ENCODE measurements around the gene GGNBP2. TPM values are rescaled to one million over a fixed set of nuclear protein-coding genes. Genes with fewer than 3 reads are reported as not detected.
"Not testable (repeated sequence)": the region's sequence is repeated elsewhere in the genome, so short reads cannot be mapped to it uniquely, and the experiment has no call there.

The GGNBP2 gene
- total RNA-seq, 4 donors from 2014 or later = 28.8 to 56.6 (median 39.5) TPM

DNA sequence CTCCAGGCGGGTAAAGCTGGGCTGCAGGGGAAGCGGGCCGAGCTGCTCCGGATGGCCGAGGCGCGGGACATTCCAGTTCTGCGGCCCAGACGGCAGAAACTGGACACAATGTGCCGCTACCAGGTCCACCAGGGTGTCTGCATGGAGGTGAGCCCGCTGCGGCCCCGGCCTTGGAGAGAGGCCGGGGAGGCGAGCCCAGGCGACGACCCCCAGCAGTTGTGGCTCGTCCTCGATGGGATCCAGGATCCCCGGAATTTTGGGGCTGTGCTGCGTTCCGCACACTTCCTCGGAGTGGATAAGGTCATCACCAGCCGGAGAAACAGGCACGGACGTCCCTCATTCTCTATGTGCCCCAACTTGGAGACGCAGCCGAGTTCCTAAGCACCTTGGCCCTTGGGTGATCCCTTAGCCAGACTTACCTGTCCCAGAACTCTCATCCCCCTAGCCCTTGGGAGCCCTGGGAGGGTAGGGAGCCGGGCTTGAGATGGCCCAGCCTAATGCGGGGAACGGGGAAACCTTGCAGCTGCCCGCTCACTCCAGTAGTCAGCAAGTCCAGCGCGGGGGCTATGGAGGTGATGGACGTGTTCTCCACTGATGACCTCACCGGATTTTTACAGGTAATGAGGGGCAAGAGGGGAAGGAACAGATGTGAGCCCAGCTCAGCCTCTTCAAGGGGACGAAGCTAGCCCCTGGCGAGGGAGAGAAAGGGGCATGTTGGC lies 57.5 kb downstream of the GGNBP2 start:
- no peak for ATAC-seq
- H3K36me3 ChIP-seq = no peaks in the 10 kb centered on the region
- DNase-seq = no peak
- no peaks in the 10 kb centered on the region for H3K27me3 ChIP-seq
- peak overlapping the region; percentile 82 to 100 (median 88) for H3K4me3 ChIP-seq
- TF ChIP-seq POLR2A (IDR thresholded peaks at IDR 0.05) = no peak
- H3K27ac ChIP-seq = peak overlapping the region; percentile 76 to 95 (median 90)
- intact Hi-C loops (cut with DNase I; ENCODE audit: low total_unique reads) = loop anchor here (2.0 to 10.0 kb wide), 4 partner anchors 103 to 445 kb away; partner anchors contain the start of genes AATF and ZNHIT3
- H3K9me3 ChIP-seq = no peaks in the 10 kb centered on the region
- peaks cover 12 to 23% of the 10 kb centered on the region in 2 donors for H3K4me1 ChIP-seq
- in situ Hi-C loops (cut with MboI; ENCODE audit: low sequenced_read_pairs in 4 of 4) = loop anchor here in 1 of 4 donors (25.0 kb wide), 1 partner anchor 360 kb away; no protein-coding TSS in a partner anchor

DNA sequence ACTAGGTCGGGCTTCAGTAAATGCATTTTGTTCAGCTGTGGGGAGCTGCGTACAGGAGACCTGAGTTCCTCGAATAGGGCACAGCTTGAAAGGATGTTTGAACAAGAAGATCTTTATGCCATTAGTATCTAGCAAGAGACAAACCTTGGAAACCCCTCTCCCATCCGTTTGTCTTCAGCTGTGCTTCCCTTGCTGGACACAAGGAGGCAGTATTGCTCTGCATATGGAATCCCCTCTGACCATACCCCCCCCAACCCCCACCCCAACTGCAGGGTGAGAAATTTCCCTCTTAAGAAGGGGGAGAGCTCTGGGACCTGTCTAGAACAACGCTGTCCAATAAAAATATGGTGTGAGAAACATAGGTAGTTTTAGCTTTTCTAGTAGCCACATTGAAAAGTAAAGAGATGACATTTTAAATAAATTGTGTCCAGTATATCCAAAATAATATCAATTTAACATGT lies 58.2 kb downstream of the GGNBP2 start:
- Histone ChIP-seq H3K27ac (peak overlapping the region in 1 of 4 donors; percentile 91), H3K9me3 (no peaks in the 10 kb centered on the region), H3K4me3 (peak overlapping the region; percentile 82 to 100 (median 88)), H3K27me3 (no peaks in the 10 kb centered on the region), H3K4me1 (peaks cover 12 to 23% of the 10 kb centered on the region in 2 donors), H3K36me3 (peaks cover 0 to 3% of the 10 kb centered on the region in 2 donors)
- TF ChIP-seq, protein P1, sequence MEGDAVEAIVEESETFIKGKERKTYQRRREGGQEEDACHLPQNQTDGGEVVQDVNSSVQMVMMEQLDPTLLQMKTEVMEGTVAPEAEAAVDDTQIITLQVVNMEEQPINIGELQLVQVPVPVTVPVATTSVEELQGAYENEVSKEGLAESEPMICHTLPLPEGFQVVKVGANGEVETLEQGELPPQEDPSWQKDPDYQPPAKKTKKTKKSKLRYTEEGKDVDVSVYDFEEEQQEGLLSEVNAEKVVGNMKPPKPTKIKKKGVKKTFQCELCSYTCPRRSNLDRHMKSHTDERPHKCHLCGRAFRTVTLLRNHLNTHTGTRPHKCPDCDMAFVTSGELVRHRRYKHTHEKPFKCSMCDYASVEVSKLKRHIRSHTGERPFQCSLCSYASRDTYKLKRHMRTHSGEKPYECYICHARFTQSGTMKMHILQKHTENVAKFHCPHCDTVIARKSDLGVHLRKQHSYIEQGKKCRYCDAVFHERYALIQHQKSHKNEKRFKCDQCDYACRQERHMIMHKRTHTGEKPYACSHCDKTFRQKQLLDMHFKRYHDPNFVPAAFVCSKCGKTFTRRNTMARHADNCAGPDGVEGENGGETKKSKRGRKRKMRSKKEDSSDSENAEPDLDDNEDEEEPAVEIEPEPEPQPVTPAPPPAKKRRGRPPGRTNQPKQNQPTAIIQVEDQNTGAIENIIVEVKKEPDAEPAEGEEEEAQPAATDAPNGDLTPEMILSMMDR (IDR thresholded peaks at IDR 0.05 in 4 of 5, conservative IDR thresholded peaks at IDR 0.05 in 1 of 5) = peak; percentile 39 to 85 (median 62)
- TF ChIP-seq POLR2A (IDR thresholded peaks at IDR 0.05) = no peak
- intact Hi-C loops (cut with DNase I; ENCODE audit: low total_unique reads) = loop anchor here (2.0 to 10.0 kb wide), 4 partner anchors 102 to 444 kb away; partner anchors contain the start of genes AATF and ZNHIT3
- ATAC-seq (peak in 1 of 2 donors; percentile 15), DNase-seq (peak in 1 of 2 donors; percentile 49)
- in situ Hi-C loops (cut with MboI; ENCODE audit: low sequenced_read_pairs in 4 of 4) = loop anchor here in 1 of 4 donors (25.0 kb wide), 1 partner anchor 359 kb away; no protein-coding TSS in a partner anchor

DNA sequence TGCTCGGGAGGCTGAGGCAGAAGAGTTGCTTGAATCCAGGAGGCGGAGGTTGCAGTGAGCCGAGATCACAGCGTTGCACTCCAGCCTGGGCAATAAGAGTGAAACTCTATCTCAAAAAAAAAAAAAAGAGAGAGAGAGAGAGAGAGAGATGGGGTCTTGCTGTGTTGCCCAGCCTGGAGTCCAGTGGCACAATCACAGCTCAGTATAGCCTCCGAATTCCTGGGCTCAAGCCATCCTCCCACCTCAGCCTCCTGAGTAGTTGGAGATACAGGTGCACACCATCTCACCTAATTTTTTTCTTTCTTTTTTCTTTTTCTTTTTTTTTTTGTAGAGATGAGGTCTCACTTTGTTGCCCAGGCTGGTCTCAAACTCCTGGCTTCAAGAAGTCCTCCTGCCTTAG lies 60.3 kb downstream of the GGNBP2 start:
- ATAC-seq, H3K27ac ChIP-seq, H3K36me3 ChIP-seq, H3K27me3 ChIP-seq, DNase-seq, H3K4me3 ChIP-seq, H3K9me3 ChIP-seq: not testable (repeated sequence)
- peaks cover 12 to 32% of the 10 kb centered on the region in 2 donors for H3K4me1 ChIP-seq
- intact Hi-C loops (cut with DNase I; ENCODE audit: low total_unique reads) (loop anchor here (10.0 kb wide), 1 partner anchor 100 kb away; no protein-coding TSS in a partner anchor), in situ Hi-C loops (cut with MboI; ENCODE audit: low sequenced_read_pairs in 4 of 4) (loop anchor here in 1 of 4 donors (25.0 kb wide), 1 partner anchor 357 kb away; no protein-coding TSS in a partner anchor)

DNA sequence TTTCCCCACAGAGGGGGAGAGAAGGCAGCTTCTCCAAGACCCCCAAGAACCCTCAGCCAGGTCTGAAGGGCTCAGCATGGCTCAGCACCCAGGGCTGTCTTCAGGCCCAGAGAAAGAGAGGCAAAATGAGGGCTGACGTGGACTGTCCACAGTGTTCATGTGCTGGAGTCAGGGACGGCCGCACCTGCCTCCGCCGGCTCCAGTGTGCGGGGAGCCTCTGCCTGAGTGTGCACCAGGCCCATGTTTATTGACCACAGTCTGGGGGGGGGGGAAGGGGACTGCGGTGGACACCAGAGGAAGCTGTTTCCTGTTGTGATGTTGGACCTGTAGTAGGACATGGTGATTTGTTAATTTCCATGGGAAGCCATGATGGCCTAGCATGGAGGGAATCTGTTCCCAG lies 63.6 kb downstream of the GGNBP2 start:
- Histone ChIP-seq H3K27me3 (no peaks in the 10 kb centered on the region), H3K36me3 (peaks cover 0 to 8% of the 10 kb centered on the region in 2 donors), H3K9me3 (no peaks in the 10 kb centered on the region), H3K4me3 (no peak overlapping the region), H3K4me1 (peaks cover 0 to 11% of the 10 kb centered on the region in 2 donors), H3K27ac (no peak overlapping the region)
- DNase-seq (no peak), ATAC-seq (no peak)
- in situ Hi-C loops (cut with MboI; ENCODE audit: low sequenced_read_pairs in 4 of 4) (loop anchor here in 1 of 4 donors (25.0 kb wide), 1 partner anchor 354 kb away; no protein-coding TSS in a partner anchor), intact Hi-C loops (cut with DNase I; ENCODE audit: low total_unique reads) (loop anchor here (10.0 kb wide), 1 partner anchor 97 kb away; no protein-coding TSS in a partner anchor)
- TF ChIP-seq, protein P1 (IDR thresholded peaks at IDR 0.05 in 4 of 5, conservative IDR thresholded peaks at IDR 0.05 in 1 of 5) = no peak
- TF ChIP-seq POLR2A (IDR thresholded peaks at IDR 0.05) = no peak

DNA sequence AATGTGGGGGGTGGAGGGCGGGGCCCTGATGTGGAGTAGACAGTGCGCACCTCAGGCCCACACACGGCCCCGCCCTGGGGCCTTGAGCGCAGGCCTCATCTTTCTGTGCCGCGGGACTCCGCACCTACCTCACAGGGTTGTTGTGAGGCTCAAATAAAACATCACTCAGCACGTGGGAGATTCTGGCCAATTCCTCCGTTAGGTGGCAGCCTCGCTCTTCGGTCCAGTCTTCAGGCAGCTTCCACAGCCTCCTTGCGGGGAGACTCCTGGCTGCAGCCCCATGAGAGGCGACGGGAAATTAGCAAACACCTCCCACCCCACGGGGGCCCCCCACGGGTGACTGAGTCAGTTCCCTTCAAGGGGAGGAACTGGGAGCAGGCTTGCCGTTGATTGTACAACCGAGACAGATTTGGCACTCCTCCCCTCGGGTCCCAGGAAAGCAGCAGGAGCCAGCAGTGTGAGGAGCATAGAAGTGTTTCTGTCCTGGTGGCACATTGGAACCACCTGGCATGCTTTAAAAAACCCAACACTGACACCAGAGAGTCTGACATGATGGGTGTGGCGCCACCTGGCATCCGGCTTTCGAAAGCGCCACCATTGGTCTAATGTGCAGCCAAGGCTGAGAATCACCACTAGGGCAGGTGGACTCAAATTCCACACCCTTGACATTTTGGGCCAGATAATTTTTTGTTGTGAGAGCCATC lies 64.2 kb downstream of the GGNBP2 start:
- peak in 1 of 2 donors; percentile 45 for DNase-seq

More for the DNA sequence above, 64.2 kb downstream of the GGNBP2 start:
- intact Hi-C loops (cut with DNase I; ENCODE audit: low total_unique reads) (loop anchor here (10.0 kb wide), 1 partner anchor 96 kb away; no protein-coding TSS in a partner anchor), in situ Hi-C loops (cut with MboI; ENCODE audit: low sequenced_read_pairs in 4 of 4) (loop anchor here in 1 of 4 donors (25.0 kb wide), 1 partner anchor 353 kb away; no protein-coding TSS in a partner anchor)
- H3K27ac ChIP-seq = peak overlapping the region in 1 of 4 donors; percentile 43
- H3K4me3 ChIP-seq = no peak overlapping the region
- no peaks in the 10 kb centered on the region for H3K9me3 ChIP-seq
- TF ChIP-seq, protein P1 (IDR thresholded peaks at IDR 0.05 in 4 of 5, conservative IDR thresholded peaks at IDR 0.05 in 1 of 5) = peak in 4 of 5 experiments; percentile 16 to 49 (median 30)
- no peak for TF ChIP-seq POLR2A (IDR thresholded peaks at IDR 0.05)
- peaks cover 3 to 8% of the 10 kb centered on the region in 2 donors for H3K4me1 ChIP-seq
- H3K36me3 ChIP-seq = peaks cover 0 to 8% of the 10 kb centered on the region in 2 donors
- no peaks in the 10 kb centered on the region for H3K27me3 ChIP-seq
- ATAC-seq = peak; percentile 45 to 78

Measured in gastrocnemius medialis (tissue), 4 donors.